ENCODE measurements around the gene ADCY1. TPM values are rescaled to one million over a fixed set of nuclear protein-coding genes. Genes with fewer than 3 reads are reported as not detected.

ADCY1 gene
- total RNA-seq, 1 donor from 2014 or later, result 13.6 TPM

GRCh38 chr7:45563401-45563800, 10.8 kb upstream of the ADCY1 start:
- Mint-ChIP-seq H3K4me1 (ENCODE audit: low read depth) (no peaks in the 10 kb centered on the region), H3K4me3 (ENCODE audit: low read depth) (no peak overlapping the region), H3K9me3 (ENCODE audit: low read depth) (peaks cover 11% of the 10 kb centered on the region), H3K27me3 (peaks cover 31% of the 10 kb centered on the region), H3K27ac (no peak overlapping the region), H3K36me3 (ENCODE audit: insufficient read depth) (no peaks in the 10 kb centered on the region)
- DNase-seq (ENCODE audit: low spot score, unreplicated experiment), result no peak
- TF ChIP-seq CTCF (IDR thresholded peaks at IDR 0.05; ENCODE audit: unreplicated experiment), result no peak

- Mint-ChIP-seq H3K4me3 (ENCODE audit: low read depth) (no peak overlapping the region), H3K9me3 (ENCODE audit: low read depth) (peaks cover 11% of the 10 kb centered on the region), H3K27me3 (peaks cover 33% of the 10 kb centered on the region), H3K36me3 (ENCODE audit: insufficient read depth) (no peaks in the 10 kb centered on the region), H3K4me1 (ENCODE audit: low read depth) (no peaks in the 10 kb centered on the region), H3K27ac (no peak overlapping the region)
- DNase-seq (ENCODE audit: low spot score, unreplicated experiment), result no peak
- TF ChIP-seq CTCF (IDR thresholded peaks at IDR 0.05; ENCODE audit: unreplicated experiment), result no peak
Measured at GRCh38 chr7:45563941-45564461, 10.2 kb upstream of the ADCY1 start.

GRCh38 chr7:45564485-45564884, 9.7 kb upstream of the ADCY1 start:
- H3K4me1 Mint-ChIP-seq (ENCODE audit: low read depth), result no peaks in the 10 kb centered on the region
- H3K27me3 Mint-ChIP-seq, result peaks cover 35% of the 10 kb centered on the region
- H3K27ac Mint-ChIP-seq, result no peak overlapping the region
- no peak for DNase-seq (ENCODE audit: low spot score, unreplicated experiment)
- no peak for TF ChIP-seq CTCF (IDR thresholded peaks at IDR 0.05; ENCODE audit: unreplicated experiment)
- no peak overlapping the region for H3K4me3 Mint-ChIP-seq (ENCODE audit: low read depth)
- H3K9me3 Mint-ChIP-seq (ENCODE audit: low read depth), result peaks cover 7% of the 10 kb centered on the region
- no peaks in the 10 kb centered on the region for H3K36me3 Mint-ChIP-seq (ENCODE audit: insufficient read depth)

GRCh38 chr7:45564886-45565455, 9.2 kb upstream of the ADCY1 start:
- DNase-seq (ENCODE audit: low spot score, unreplicated experiment), result no peak
- peaks cover 2% of the 10 kb centered on the region for H3K9me3 Mint-ChIP-seq (ENCODE audit: low read depth)
- no peaks in the 10 kb centered on the region for H3K36me3 Mint-ChIP-seq (ENCODE audit: insufficient read depth)
- peaks cover 39% of the 10 kb centered on the region for H3K27me3 Mint-ChIP-seq
- no peak overlapping the region for H3K27ac Mint-ChIP-seq
- TF ChIP-seq CTCF (IDR thresholded peaks at IDR 0.05; ENCODE audit: unreplicated experiment), result no peak
- H3K4me1 Mint-ChIP-seq (ENCODE audit: low read depth), result no peaks in the 10 kb centered on the region
- no peak overlapping the region for H3K4me3 Mint-ChIP-seq (ENCODE audit: low read depth)

DNA sequence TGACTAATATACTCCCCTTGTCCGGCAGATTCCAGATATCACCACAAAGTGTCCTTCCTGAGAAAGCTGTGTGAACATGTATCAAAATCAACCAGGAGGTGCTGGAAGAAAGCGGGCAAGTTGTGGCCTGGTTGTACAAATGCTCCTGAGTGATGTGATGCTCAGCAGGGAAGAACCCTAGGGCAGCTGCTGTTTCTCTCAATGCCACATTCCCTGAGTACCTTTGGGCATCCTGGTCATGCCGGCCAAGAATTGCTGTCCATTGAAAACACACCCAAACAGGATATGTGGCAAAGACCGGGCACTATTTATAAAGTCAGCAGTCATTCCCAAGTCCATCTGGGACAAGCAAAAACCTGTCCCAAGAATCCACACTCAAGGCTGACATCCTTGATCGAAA, 7.8 kb upstream of the ADCY1 start:
- H3K9me3 Mint-ChIP-seq (ENCODE audit: low read depth), result no peaks in the 10 kb centered on the region
- no peaks in the 10 kb centered on the region for H3K36me3 Mint-ChIP-seq (ENCODE audit: insufficient read depth)
- no peak overlapping the region for H3K27ac Mint-ChIP-seq
- H3K4me1 Mint-ChIP-seq (ENCODE audit: low read depth), result no peaks in the 10 kb centered on the region
- no peak for DNase-seq (ENCODE audit: low spot score, unreplicated experiment)
- H3K27me3 Mint-ChIP-seq, result peaks cover 48% of the 10 kb centered on the region
- H3K4me3 Mint-ChIP-seq (ENCODE audit: low read depth), result no peak overlapping the region
- no peak for TF ChIP-seq CTCF (IDR thresholded peaks at IDR 0.05; ENCODE audit: unreplicated experiment)

All from progenitor cell of endocrine pancreas (in vitro differentiated cells).